ENCODE results near the gene UBA6. TPM values are rescaled to one million over a fixed set of nuclear protein-coding genes. Genes with fewer than 3 reads are reported as not detected.

The UBA6 gene
- total and polyA plus RNA-seq, 9 of the 15 experiments (the other 6 are each of a cell fraction or from before 2014, with no cell fraction given), result 22.9 to 139 (median 94.6) TPM

GRCh38 chr4:67608027-67608426 lies 92.9 kb downstream of the UBA6 start:
- Histone ChIP-seq H3K27me3 (ENCODE audit: control insufficient read depth in 2 of 2, insufficient read depth in 2 of 2, low read length in 2 of 2) (no peaks in the 10 kb centered on the region), H3K79me2 (ENCODE audit: control insufficient read depth, insufficient read depth, low read length) (no peaks in the 10 kb centered on the region), H4K20me1 (replicated peaks; ENCODE audit: control insufficient read depth, insufficient read depth, low read length) (no peaks in the 10 kb centered on the region), H3K36me3 (ENCODE audit: control insufficient read depth, insufficient read depth, low read length) (no peaks in the 10 kb centered on the region), H3K27ac (ENCODE audit: extremely low read depth, low read depth, low read length) (no peak overlapping the region), H3K4me1 (replicated peaks in 1 of 2; ENCODE audit: control insufficient read depth in 2 of 2, insufficient read depth in 2 of 2, low read length in 2 of 2) (no peaks in the 10 kb centered on the region; a peak in 1 of 5 replicates), H3K9me1 (ENCODE audit: control insufficient read depth, insufficient read depth, low read length) (no peaks in the 10 kb centered on the region), H3K9ac (ENCODE audit: insufficient read depth in 1 of 2, low read depth in 2 of 2, low read length in 2 of 2) (no peak overlapping the region), H3K9me3 (replicated peaks; ENCODE audit: control insufficient read depth, insufficient read depth, low read depth, low read length) (no peaks in the 10 kb centered on the region), H3K4me2 (ENCODE audit: insufficient read depth, low read length) (no peak overlapping the region), H2AFZ (ENCODE audit: low read depth, low read length) (no peak overlapping the region), H3K4me3 (no peak overlapping the region)
- ATAC-seq (no peak), DNase-seq (ENCODE audit: extremely low read depth in 1 of 4, low spot score in 3 of 4) (no peak), FAIRE-seq (peak; percentile 6)
- ChIA-PET POLR2A (no interaction called here), CTCF (ENCODE audit: low intra/inter-chr PET ratio) (no interaction called here)
- intact Hi-C loops (cut with micrococcal nuclease), result no loop called here
- 60% methylated on average over 4 of the region's 4 CpGs for WGBS (ENCODE audit: insufficient coverage, low coverage, missing lambda C conversion rate)
- no peak for TF ChIP-seq MEIS2 (IDR thresholded peaks at IDR 0.05; ENCODE audit: partially characterized antibody)
- TF ChIP-seq MAX (CRISPR knock-in tag; IDR thresholded peaks at IDR 0.05), result no peak
- TF ChIP-seq HNRNPH1 (optimal IDR thresholded peaks at IDR 0.05; ENCODE audit: low read depth, low read length), result no peak
- no peak for TF ChIP-seq SMAD4 (CRISPR knock-in tag; conservative IDR thresholded peaks at IDR 0.05)
- TF ChIP-seq BRCA1 (IDR thresholded peaks at IDR 0.05), result no peak
- no peak for TF ChIP-seq BRCA1 (CRISPR knock-in tag; IDR thresholded peaks at IDR 0.05)
- no peak for TF ChIP-seq ZNF785 (CRISPR knock-in tag; IDR thresholded peaks at IDR 0.05)
- no peak for TF ChIP-seq TRIM28 (IDR thresholded peaks at IDR 0.05)
- TF ChIP-seq ZNF707 (CRISPR knock-in tag; conservative IDR thresholded peaks at IDR 0.05), result no peak
- no peak for TF ChIP-seq SRF (CRISPR knock-in tag; IDR thresholded peaks at IDR 0.05)
- no peak for TF ChIP-seq RBM15 (IDR thresholded peaks at IDR 0.05; ENCODE audit: insufficient read depth, low read length)
- no peak for TF ChIP-seq HDAC1 (IDR thresholded peaks at IDR 0.05)
- no peak for TF ChIP-seq ZBED1 (IDR thresholded peaks at IDR 0.05)
- TF ChIP-seq TFAM (CRISPR knock-in tag; conservative IDR thresholded peaks at IDR 0.05), result no peak
- TF ChIP-seq HIVEP1 (CRISPR knock-in tag; IDR thresholded peaks at IDR 0.05), result no peak
- TF ChIP-seq ZNF583 (CRISPR knock-in tag; IDR thresholded peaks at IDR 0.05), result no peak
- in situ Hi-C loops (cut with MboI), result no loop called here
- no TSS peak for BruUV-seq (replicated peaks)

Data from K562 (cell line).